K562 (cell line): ENCODE results near the gene IL21. TPM values are rescaled to one million over a fixed set of nuclear protein-coding genes. Genes with fewer than 3 reads are reported as not detected.

ENCODE experiments used
- BCOR ChIP-seq: fragments of 450-650 bp; IDR thresholded peaks from 2 replicates; pipeline ENCODE4 v1.6.1; 2016
- CBFA2T3 ChIP-seq: fragments of 450-650 bp; IDR thresholded peaks from 2 replicates; pipeline ENCODE4 v1.6.1; 2017
- GTF2A2 ChIP-seq: IDR thresholded peaks from 2 replicates; pipeline ENCODE4 v1.6.1; 2016; ENCODE audit warnings: mild to moderate bottlenecking, missing genetic modification characterization, missing compliant biosample characterization
- GTF2E2 ChIP-seq: fragments of 200-800 bp; sonication (Bioruptor generic); IDR thresholded peaks from 2 replicates; pipeline ENCODE4 v1.6.1; 2016; ENCODE audit warnings: missing genetic modification characterization, missing compliant biosample characterization
- NONO ChIP-seq, 2 experiments: fragments of 200-400 bp in 1 of 2; fragments of 450-650 bp in 1 of 2; formaldehyde crosslinking in 1 of 2; IDR thresholded peaks; 2 replicates each; pipeline ENCODE4 v1.6.1; 2017; ENCODE audit warnings: low read depth in 2 of 2, mild to moderate bottlenecking in 2 of 2, moderate library complexity in 2 of 2, low read length in 1 of 2
- POU5F1 ChIP-seq: fragments of 150-350 bp; IDR thresholded peaks from 2 replicates; pipeline ENCODE4 v1.6.1; 2014; ENCODE audit warnings: borderline replicate concordance, low read length, low read depth, mild to moderate bottlenecking; ENCODE audit not compliant: partially characterized antibody
- SIN3A ChIP-seq, 2 experiments: fragments of 150-350 bp in 1 of 2; IDR thresholded peaks; 2 replicates each; pipeline ENCODE4 v1.6.1; 2011 to 2016; ENCODE audit warnings: borderline replicate concordance in 2 of 2, low read depth in 2 of 2, low read length in 2 of 2, mild to moderate bottlenecking in 2 of 2, moderate library complexity in 2 of 2; ENCODE audit not compliant: control insufficient read depth in 1 of 2
- polyA plus RNA-seq, 8 experiments: library from polyadenylated mRNA; depleted of rRNA in 4 of 8; stranded (reverse) in 5 of 8; unstranded in 3 of 8; fragments of >200 nt; fragmentation: Nextera tagmentation in 2 of 8; fragmentation: Illumina TruSeq in 1 of 8; extraction: Ambion mirVana in 2 of 8; extraction: Trizol in 1 of 8; gene quantifications; 2 replicates each; pipeline versions ENCODE4 v1.2.1 to v1.2.3, GENCODE V29; 2011 to 2014; ENCODE audit warnings: inconsistent platforms in 1 of 8, missing spikeins in 1 of 8
- total RNA-seq, 7 experiments: library from RNA; depleted of rRNA in 6 of 7; stranded (reverse); fragments of >200 nt in 6 of 7; fragmentation: Illumina TruSeq in 2 of 7; extraction: Trizol in 2 of 7; gene quantifications; 2 replicates each; pipeline versions ENCODE4 v1.2.1 to v1.2.3, GENCODE V29; 2011 to 2021; ENCODE audit warnings: low replicate concordance in 1 of 7
- TF ChIP-seq, protein P1 (sequence below): fragments of 250-450 bp; sonication (Bioruptor Pico); IDR thresholded peaks from 2 replicates; pipeline ENCODE4 v1.4.0; 2020; ENCODE audit warnings: mild to moderate bottlenecking, moderate library complexity
- TF ChIP-seq, protein P2 (sequence below): fragments of 250-450 bp; sonication (Bioruptor Pico); IDR thresholded peaks from 2 replicates; pipeline ENCODE4 v1.8.0; 2021; ENCODE audit warnings: moderate library complexity, mild to moderate bottlenecking, inconsistent platforms
- TF ChIP-seq, protein P3 (sequence below): fragments of 450-650 bp; IDR thresholded peaks from 2 replicates; pipeline ENCODE4 v1.6.1; 2016; ENCODE audit warnings: antibody characterized with exemption
- TF ChIP-seq, protein P4 (sequence below), 3 experiments: IDR thresholded peaks in 2 of 3; conservative IDR thresholded peaks in 1 of 3; 2 replicates each; pipeline ENCODE4 v1.5.1; 2011 to 2012; ENCODE audit warnings: low read length in 3 of 3, mild to moderate bottlenecking in 3 of 3, control low read depth in 2 of 3, improper control_type of control experiment in 1 of 3, inconsistent platforms in 1 of 3, low read depth in 1 of 3, mixed read lengths in 1 of 3, moderate library complexity in 1 of 3; ENCODE audit not compliant: insufficient read depth in 2 of 3
- TF ChIP-seq, protein P5 (sequence below): sonication (generic); formaldehyde crosslinking; IDR thresholded peaks from 2 replicates; pipeline ENCODE4 v1.9.0; 2022; ENCODE audit warnings: mild to moderate bottlenecking, missing genetic modification reagents

IL21 gene
- total and polyA plus RNA-seq, 9 of the 15 experiments (the other 6 are each of a cell fraction or from before 2014, with no cell fraction given), result not detected

DNA sequence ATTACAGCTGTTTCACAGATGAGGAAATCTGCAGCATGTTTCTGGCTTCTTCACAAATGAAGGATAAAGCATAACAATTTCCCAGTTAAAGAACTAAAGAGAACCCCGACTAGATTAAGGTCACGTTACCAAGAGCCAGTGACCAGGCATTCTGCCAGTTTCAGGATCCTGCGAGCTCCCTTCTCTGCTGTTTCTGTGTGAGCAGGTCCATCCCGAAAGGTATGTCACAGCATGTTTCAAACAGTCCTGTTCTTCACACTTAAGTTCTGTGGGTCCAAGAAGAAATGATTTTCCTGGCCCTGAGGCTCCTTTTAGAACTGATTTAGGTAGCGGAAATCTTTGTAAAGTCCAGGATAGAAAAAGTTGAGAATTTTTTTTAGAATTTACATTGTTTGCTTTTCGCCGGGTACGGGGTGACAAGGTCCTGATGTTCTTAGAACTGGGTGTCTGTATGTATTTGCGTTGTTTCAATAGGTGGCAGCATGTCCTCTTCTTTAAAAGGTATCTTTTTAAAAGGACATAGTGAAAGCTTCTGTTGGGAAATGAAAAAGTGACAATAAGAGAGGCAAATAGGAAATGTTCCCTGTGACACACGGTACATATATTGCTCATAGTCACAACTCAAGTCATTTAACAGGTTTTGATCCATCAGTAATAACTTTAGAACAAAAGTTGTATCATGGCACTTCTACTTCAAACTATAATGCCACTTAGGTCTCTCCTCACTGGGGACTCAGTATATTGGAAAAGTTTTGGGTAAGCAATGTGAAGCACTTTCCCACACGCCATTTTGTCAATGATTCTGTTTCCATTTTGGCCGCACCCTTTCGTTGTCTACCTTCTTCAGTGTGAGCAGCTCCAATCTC lies 18.4 kb downstream of the IL21 start (continued):
- TF ChIP-seq, protein P1, sequence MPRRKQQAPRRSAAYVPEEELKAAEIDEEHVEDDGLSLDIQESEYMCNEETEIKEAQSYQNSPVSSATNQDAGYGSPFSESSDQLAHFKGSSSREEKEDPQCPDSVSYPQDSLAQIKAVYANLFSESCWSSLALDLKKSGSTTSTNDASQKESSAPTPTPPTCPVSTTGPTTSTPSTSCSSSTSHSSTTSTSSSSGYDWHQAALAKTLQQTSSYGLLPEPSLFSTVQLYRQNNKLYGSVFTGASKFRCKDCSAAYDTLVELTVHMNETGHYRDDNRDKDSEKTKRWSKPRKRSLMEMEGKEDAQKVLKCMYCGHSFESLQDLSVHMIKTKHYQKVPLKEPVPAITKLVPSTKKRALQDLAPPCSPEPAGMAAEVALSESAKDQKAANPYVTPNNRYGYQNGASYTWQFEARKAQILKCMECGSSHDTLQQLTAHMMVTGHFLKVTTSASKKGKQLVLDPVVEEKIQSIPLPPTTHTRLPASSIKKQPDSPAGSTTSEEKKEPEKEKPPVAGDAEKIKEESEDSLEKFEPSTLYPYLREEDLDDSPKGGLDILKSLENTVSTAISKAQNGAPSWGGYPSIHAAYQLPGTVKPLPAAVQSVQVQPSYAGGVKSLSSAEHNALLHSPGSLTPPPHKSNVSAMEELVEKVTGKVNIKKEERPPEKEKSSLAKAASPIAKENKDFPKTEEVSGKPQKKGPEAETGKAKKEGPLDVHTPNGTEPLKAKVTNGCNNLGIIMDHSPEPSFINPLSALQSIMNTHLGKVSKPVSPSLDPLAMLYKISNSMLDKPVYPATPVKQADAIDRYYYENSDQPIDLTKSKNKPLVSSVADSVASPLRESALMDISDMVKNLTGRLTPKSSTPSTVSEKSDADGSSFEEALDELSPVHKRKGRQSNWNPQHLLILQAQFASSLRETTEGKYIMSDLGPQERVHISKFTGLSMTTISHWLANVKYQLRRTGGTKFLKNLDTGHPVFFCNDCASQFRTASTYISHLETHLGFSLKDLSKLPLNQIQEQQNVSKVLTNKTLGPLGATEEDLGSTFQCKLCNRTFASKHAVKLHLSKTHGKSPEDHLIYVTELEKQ, result no peak
- TF ChIP-seq CBFA2T3, result no peak
- TF ChIP-seq, protein P2, sequence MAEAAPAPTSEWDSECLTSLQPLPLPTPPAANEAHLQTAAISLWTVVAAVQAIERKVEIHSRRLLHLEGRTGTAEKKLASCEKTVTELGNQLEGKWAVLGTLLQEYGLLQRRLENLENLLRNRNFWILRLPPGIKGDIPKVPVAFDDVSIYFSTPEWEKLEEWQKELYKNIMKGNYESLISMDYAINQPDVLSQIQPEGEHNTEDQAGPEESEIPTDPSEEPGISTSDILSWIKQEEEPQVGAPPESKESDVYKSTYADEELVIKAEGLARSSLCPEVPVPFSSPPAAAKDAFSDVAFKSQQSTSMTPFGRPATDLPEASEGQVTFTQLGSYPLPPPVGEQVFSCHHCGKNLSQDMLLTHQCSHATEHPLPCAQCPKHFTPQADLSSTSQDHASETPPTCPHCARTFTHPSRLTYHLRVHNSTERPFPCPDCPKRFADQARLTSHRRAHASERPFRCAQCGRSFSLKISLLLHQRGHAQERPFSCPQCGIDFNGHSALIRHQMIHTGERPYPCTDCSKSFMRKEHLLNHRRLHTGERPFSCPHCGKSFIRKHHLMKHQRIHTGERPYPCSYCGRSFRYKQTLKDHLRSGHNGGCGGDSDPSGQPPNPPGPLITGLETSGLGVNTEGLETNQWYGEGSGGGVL (CRISPR knock-in tag), result no peak
- TF ChIP-seq SIN3A (IDR thresholded peaks at IDR 0.05; ENCODE audit: borderline replicate concordance in 2 of 2, control insufficient read depth in 1 of 2, low read depth in 2 of 2, low read length in 2 of 2), result no peak
- no peak for TF ChIP-seq GTF2E2 (tag)
- TF ChIP-seq, protein P3, sequence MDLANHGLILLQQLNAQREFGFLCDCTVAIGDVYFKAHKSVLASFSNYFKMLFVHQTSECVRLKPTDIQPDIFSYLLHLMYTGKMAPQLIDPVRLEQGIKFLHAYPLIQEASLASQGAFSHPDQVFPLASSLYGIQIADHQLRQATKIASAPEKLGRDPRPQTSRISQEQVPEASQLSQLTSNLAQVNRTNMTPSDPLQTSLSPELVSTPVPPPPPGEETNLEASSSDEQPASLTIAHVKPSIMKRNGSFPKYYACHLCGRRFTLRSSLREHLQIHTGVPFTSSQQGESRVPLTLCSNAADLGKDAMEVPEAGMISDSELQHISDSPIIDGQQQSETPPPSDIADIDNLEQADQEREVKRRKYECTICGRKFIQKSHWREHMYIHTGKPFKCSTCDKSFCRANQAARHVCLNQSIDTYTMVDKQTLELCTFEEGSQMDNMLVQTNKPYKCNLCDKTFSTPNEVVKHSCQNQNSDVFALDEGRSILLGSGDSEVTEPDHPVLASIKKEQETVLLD, result no peak
- no peak for TF ChIP-seq POU5F1
- no peak for TF ChIP-seq NONO (IDR thresholded peaks at IDR 0.05; ENCODE audit: low read depth in 2 of 2, low read length in 1 of 2)
- TF ChIP-seq GTF2A2, result no peak
- TF ChIP-seq, protein P4, sequence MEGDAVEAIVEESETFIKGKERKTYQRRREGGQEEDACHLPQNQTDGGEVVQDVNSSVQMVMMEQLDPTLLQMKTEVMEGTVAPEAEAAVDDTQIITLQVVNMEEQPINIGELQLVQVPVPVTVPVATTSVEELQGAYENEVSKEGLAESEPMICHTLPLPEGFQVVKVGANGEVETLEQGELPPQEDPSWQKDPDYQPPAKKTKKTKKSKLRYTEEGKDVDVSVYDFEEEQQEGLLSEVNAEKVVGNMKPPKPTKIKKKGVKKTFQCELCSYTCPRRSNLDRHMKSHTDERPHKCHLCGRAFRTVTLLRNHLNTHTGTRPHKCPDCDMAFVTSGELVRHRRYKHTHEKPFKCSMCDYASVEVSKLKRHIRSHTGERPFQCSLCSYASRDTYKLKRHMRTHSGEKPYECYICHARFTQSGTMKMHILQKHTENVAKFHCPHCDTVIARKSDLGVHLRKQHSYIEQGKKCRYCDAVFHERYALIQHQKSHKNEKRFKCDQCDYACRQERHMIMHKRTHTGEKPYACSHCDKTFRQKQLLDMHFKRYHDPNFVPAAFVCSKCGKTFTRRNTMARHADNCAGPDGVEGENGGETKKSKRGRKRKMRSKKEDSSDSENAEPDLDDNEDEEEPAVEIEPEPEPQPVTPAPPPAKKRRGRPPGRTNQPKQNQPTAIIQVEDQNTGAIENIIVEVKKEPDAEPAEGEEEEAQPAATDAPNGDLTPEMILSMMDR (IDR thresholded peaks at IDR 0.05 in 2 of 3, conservative IDR thresholded peaks at IDR 0.05 in 1 of 3; ENCODE audit: insufficient read depth in 2 of 3, low read depth in 1 of 3, low read length in 3 of 3), result peak; percentile 51 to 76 (median 57); a peak in 4 of 6 replicates
- no peak for TF ChIP-seq BCOR
- TF ChIP-seq, protein P5, sequence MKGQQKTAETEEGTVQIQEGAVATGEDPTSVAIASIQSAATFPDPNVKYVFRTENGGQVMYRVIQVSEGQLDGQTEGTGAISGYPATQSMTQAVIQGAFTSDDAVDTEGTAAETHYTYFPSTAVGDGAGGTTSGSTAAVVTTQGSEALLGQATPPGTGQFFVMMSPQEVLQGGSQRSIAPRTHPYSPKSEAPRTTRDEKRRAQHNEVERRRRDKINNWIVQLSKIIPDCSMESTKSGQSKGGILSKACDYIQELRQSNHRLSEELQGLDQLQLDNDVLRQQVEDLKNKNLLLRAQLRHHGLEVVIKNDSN (CRISPR knock-in tag), result no peak
